RWPE1 (cell line): ENCODE data around the gene PERM1.

Source experiments
- CTCF ChIA-PET: fragments of 350-600 bp; sonication (Branson Sonifier 250); formaldehyde crosslinking; extraction: SDS; loops from one replicate; lab custom pipeline; 2021; lab: Yijun Ruan, JAX
- POLR2A ChIA-PET: fragments of 400-600 bp; formaldehyde crosslinking; extraction: SDS; loops from one replicate; lab custom pipeline; 2020; ENCODE audit warnings: antibody characterized with exemption; ENCODE audit not compliant: low non-redundant PET; lab: Yijun Ruan, JAX
- DNase-seq: peaks from one replicate; pipeline ENCODE4 v3.0.0; 2012; ENCODE audit warnings: low spot score
- H3K27ac ChIP-seq: fragments of 450-650 bp; 2 replicates; pipeline ENCODE4 v1.5.1; 2017
- TF ChIP-seq, protein P1 (sequence below): fragments of 450-650 bp; conservative IDR thresholded peaks from 2 replicates; pipeline ENCODE4 v1.5.1; 2017; ENCODE audit warnings: low read depth, mild to moderate bottlenecking

PERM1 gene

DNA sequence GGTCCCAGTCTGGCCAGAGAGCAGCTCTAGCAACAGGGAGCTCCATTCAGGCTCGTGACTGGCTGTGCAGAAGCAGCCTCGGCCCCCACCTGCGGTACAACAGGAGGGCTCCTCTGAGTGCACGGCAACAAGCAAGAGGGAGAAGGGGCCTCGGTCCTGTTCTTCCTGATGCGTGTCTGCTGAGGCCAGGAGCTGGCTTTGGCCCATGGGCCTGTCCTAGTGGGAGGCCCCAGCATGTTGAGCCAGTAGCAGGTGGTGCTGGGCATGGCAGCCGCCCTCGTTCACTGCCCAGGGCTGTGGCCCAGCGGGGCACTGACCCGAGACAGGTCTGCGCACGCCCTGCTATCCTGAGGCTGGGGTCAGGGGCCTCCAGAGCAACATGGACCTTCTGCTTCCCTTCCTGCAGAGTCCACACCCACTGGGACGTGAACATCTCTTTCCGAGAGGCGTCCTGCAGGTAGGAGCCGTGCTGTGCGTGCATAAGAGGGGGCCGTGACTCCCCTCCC is 51.2 kb downstream of the PERM1 start:
- ChIA-PET POLR2A (no interaction called here), CTCF (interaction anchor here (0.6 to 1.3 kb wide), 3 partner anchors 8 to 26 kb away, joined by 3 to 4 read pairs (median 3); no protein-coding TSS in a partner anchor)
- TF ChIP-seq, protein P1, sequence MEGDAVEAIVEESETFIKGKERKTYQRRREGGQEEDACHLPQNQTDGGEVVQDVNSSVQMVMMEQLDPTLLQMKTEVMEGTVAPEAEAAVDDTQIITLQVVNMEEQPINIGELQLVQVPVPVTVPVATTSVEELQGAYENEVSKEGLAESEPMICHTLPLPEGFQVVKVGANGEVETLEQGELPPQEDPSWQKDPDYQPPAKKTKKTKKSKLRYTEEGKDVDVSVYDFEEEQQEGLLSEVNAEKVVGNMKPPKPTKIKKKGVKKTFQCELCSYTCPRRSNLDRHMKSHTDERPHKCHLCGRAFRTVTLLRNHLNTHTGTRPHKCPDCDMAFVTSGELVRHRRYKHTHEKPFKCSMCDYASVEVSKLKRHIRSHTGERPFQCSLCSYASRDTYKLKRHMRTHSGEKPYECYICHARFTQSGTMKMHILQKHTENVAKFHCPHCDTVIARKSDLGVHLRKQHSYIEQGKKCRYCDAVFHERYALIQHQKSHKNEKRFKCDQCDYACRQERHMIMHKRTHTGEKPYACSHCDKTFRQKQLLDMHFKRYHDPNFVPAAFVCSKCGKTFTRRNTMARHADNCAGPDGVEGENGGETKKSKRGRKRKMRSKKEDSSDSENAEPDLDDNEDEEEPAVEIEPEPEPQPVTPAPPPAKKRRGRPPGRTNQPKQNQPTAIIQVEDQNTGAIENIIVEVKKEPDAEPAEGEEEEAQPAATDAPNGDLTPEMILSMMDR: no peak
- no peak overlapping the region for H3K27ac ChIP-seq
- no peak for DNase-seq

DNA sequence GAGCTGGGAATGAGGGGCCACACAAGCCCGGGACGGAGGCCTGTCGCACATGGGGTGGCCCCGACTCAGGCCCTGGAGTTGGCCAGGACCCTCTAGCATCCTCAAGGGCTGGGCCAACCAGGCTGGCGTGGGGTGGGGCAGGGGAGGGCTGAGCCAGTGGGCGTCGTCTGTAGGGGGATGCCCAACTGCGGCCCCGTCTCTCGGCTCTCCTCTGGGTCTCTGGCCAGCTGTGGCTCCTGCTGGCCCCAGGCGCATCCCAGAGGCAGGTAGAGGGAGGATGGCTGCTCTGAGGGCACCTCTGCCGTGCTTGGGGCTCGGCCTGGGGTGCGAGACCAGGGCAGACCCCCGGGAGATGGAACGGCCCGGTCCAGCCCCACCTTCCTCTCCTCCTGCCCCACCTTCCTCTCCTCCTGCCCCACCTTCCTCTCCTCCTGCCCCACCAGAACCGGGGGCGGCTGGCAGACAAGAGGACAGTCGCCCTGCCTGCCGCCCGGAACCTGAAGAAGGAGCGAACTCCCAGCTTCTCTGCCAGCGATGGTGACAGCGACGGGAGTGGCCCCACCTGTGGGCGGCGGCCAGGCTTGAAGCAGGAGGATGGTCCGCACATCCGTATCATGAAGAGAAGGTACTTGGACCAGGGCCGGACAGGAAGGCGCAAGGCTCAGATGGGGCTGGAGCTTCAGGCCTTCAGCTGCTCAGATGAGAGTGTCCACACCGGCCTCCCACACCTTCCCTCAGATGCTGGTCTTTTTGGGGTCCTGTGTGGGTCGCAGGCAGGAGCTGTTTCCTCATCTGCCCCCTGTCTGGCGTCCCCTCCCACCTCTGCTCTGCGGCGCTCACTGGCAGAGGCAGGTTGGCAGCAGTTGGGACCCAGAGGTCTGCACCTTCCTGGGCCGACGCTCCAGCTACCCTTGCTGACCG is 51.9 kb downstream of the PERM1 start:
- TF ChIP-seq, protein P1: no peak
- H3K27ac ChIP-seq: no peak overlapping the region
- CTCF ChIA-PET: interaction anchor here (0.7 to 1.9 kb wide), 4 partner anchors 8 to 307 kb away, joined by 3 to 8 read pairs (median 4); no protein-coding TSS in a partner anchor
- POLR2A ChIA-PET: no interaction called here
- no peak for DNase-seq

GRCh38 chr1:928825-929661 is 52.9 kb downstream of the PERM1 start:
- ChIA-PET CTCF (interaction anchor here (0.5 to 1.9 kb wide), 3 partner anchors 9 to 308 kb away, joined by 3 to 8 read pairs (median 3); no protein-coding TSS in a partner anchor), POLR2A (no interaction called here)
- no peak overlapping the region for H3K27ac ChIP-seq
- DNase-seq: no peak
- TF ChIP-seq, protein P1: no peak

GRCh38 chr1:927748-928147 is 54.1 kb downstream of the PERM1 start:
- TF ChIP-seq, protein P1: no peak
- CTCF ChIA-PET: interaction anchor here (1.9 kb wide), 1 partner anchor 10 kb away, joined by 8 read pairs; no protein-coding TSS in a partner anchor
- no peak overlapping the region for H3K27ac ChIP-seq
- DNase-seq: no peak
- POLR2A ChIA-PET: no interaction called here

- DNase-seq: no peak
- TF ChIP-seq, protein P1: no peak
- POLR2A ChIA-PET: no interaction called here
- H3K27ac ChIP-seq: no peak overlapping the region
- CTCF ChIA-PET: no interaction called here
Observed at GRCh38 chr1:927234-927633, 54.7 kb downstream of the PERM1 start.
